Uterus (tissue), 4 donors: Measurements from ENCODE around the gene MAD1L1. TPM values are rescaled to one million over a fixed set of nuclear protein-coding genes. Genes with fewer than 3 reads are reported as not detected.

Source experiments
- DNase-seq, 2 donors: peaks; one replicate each; pipeline ENCODE4 v3.0.0-alpha.2; 2019 to 2020
- H3K27ac ChIP-seq, 2 donors: fragments of 200-600 bp; sonication (generic); 1 replicate in 1 of 2; 2 replicates in 1 of 2; pipeline ENCODE4 v1.5.1; 2016 to 2018
- H3K27me3 ChIP-seq, 2 donors: fragments of 200-600 bp; sonication (generic); one replicate each; pipeline ENCODE4 v1.5.1; 2018 to 2019; ENCODE audit warnings: control low read depth in 1 of 2
- H3K36me3 ChIP-seq, 2 donors: fragments of 200-600 bp; sonication (generic); one replicate each; pipeline ENCODE4 v1.5.1; 2019; ENCODE audit warnings: control low read depth in 1 of 2
- H3K4me1 ChIP-seq, 2 donors: fragments of 200-600 bp; sonication (generic); one replicate each; pipeline ENCODE4 v1.5.1; 2018 to 2019; ENCODE audit warnings: control low read depth in 1 of 2
- H3K4me3 ChIP-seq, 2 donors: fragments of 200-600 bp; sonication (generic); 1 replicate in 1 of 2; 2 replicates in 1 of 2; pipeline ENCODE4 v1.5.1; 2018 to 2019; ENCODE audit warnings: mild to moderate bottlenecking in 1 of 2
- H3K9me3 ChIP-seq, 2 donors: fragments of 200-600 bp; sonication (generic); one replicate each; pipeline ENCODE4 v1.5.1; 2019; ENCODE audit warnings: control low read depth in 1 of 2
- POLR2A ChIP-seq, 2 donors: fragments of 450-650 bp; IDR thresholded peaks; one replicate each; pipeline ENCODE4 v1.6.1; 2016; ENCODE audit warnings: antibody characterized with exemption in 2 of 2, mild to moderate bottlenecking in 1 of 2, moderate library complexity in 1 of 2
- intact Hi-C: fragments of 100-400 bp; cut with DNase I; formaldehyde crosslinking; loops from one replicate; pipeline ENCODE4 v1.15.1; 2023; ENCODE audit warnings: low total_unique reads
- total RNA-seq, 4 donors: library from RNA; depleted of rRNA in 3 of 4; stranded (reverse); fragments of >200 nt in 3 of 4; gene quantifications; one replicate each; pipeline versions ENCODE4 v1.1.0 to v1.2.4, GENCODE V29; 2014 to 2023
- TF ChIP-seq, protein P1 (sequence below), 4 experiments: fragments of 200-600 bp in 2 of 4; fragments of 450-650 bp in 2 of 4; sonication (generic) in 2 of 4; IDR thresholded peaks; one replicate each; pipeline ENCODE4 v1.5.1; 2016 to 2019; ENCODE audit warnings: antibody characterized with exemption in 4 of 4, mild to moderate bottlenecking in 2 of 4, moderate library complexity in 1 of 4
- donor health status: DM: yes; HTN: yes; CAD: no.

MAD1L1 gene
- total RNA-seq, 4 donors from 2014 or later, result 13.3 to 37.4 (median 33.1) TPM

DNA sequence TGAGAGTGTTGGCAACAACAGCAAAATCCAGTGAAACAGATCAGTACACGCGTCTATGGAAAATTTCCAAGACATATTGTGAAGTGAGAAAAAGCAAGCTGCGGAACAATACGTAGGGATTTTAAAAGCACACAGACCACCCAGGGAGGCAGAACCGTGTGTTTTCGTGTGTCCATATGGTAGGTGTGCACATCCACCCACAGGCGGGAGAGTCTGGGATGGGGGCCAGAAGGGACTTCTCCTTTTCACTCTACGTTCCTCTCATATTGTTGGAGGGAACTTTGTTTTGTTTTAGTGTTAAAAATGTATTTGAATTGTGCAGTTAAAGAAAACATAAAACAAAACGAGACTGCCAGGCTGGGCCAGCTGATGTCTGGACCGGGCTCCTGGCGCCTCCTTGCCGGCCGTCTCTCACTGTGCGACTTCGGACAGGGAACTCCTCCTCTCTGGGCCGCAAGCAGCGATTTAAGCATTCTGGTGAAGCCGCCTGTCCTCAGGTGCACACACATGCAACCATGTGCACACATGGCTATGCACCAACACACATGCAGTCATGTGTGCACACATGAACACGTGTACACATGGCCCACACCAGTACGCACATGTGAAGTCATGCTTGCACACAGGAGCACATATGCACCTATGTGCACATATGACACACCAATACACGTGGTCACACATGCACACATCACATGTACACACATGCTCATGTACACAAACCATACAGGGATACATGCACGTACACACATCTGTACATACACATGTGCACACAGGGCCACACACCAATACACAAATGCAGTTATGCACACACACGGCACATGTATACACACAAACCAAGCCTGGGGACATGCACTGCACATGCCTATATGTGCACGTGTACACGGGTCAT is 421.5 kb downstream of the MAD1L1 start:
- Histone ChIP-seq H3K27me3 (no peaks in the 10 kb centered on the region), H3K36me3 (no peaks in the 10 kb centered on the region), H3K9me3 (no peaks in the 10 kb centered on the region), H3K4me3 (no peak overlapping the region), H3K4me1 (peaks cover 0 to 7% of the 10 kb centered on the region in 2 donors), H3K27ac (no peak overlapping the region)
- no peak for DNase-seq
- TF ChIP-seq POLR2A (IDR thresholded peaks at IDR 0.05), result no peak
- TF ChIP-seq, protein P1, sequence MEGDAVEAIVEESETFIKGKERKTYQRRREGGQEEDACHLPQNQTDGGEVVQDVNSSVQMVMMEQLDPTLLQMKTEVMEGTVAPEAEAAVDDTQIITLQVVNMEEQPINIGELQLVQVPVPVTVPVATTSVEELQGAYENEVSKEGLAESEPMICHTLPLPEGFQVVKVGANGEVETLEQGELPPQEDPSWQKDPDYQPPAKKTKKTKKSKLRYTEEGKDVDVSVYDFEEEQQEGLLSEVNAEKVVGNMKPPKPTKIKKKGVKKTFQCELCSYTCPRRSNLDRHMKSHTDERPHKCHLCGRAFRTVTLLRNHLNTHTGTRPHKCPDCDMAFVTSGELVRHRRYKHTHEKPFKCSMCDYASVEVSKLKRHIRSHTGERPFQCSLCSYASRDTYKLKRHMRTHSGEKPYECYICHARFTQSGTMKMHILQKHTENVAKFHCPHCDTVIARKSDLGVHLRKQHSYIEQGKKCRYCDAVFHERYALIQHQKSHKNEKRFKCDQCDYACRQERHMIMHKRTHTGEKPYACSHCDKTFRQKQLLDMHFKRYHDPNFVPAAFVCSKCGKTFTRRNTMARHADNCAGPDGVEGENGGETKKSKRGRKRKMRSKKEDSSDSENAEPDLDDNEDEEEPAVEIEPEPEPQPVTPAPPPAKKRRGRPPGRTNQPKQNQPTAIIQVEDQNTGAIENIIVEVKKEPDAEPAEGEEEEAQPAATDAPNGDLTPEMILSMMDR (IDR thresholded peaks at IDR 0.05), result no peak
- intact Hi-C loops, result no loop called here

DNA sequence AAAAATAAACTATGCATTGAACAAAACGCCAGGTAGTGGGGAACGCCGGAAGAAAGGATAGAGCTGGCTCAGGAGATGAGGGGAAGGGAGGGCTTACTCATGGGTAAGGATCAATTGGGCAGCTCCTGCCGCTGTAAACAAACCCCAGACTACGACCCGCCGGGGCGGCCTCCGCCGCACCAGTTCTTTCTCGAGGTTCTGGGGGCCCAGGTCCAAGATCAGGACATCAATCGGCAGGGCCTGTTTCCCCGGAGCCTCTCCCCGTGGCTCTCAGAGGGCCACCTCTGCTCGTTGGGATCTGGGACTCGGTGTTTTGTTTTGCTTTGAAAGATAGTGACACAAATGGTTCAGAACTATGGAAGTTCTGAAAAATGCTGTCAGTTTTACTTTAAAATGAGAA is 422.2 kb downstream of the MAD1L1 start:
- H3K4me1 ChIP-seq, result peaks cover 0 to 7% of the 10 kb centered on the region in 2 donors
- no peak for DNase-seq
- no peak overlapping the region for H3K4me3 ChIP-seq
- H3K36me3 ChIP-seq, result no peaks in the 10 kb centered on the region
- no peak overlapping the region for H3K27ac ChIP-seq
- intact Hi-C loops, result no loop called here
- H3K27me3 ChIP-seq, result no peaks in the 10 kb centered on the region
- TF ChIP-seq, protein P1 (IDR thresholded peaks at IDR 0.05), result no peak
- no peak for TF ChIP-seq POLR2A (IDR thresholded peaks at IDR 0.05)
- no peaks in the 10 kb centered on the region for H3K9me3 ChIP-seq

DNA sequence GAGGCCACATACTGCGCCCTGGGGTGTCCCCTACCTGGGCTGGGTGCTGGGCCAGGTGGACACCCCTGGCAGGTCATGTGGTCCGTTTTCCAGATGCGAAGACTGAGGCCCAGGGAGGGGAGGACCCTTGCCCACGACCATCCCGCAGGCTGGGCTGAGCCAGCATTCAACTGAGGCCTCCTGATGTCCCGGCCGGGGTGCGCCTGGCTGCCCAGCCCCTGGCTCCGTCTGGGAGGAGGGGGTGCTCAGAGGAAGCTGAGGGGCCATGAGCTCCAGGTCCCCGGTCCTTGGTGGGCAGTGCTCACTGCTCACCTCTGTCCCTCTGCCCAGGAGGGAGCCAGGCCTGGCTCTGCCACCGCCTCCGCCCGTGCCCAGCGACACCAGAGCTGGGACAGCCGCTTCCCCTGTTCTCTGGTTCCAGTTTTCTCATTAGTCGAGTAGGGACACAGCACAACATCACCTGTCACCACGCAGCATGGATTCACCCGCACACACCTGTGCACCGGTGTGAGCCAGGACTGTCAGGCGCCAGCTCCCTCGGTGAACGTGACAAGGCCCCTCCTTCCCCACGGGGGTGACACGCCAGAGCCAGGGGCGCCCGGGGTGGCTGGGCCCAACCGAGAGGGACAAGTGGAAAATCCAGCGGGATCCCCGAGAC is 423.0 kb downstream of the MAD1L1 start:
- Histone ChIP-seq H3K36me3 (no peaks in the 10 kb centered on the region), H3K9me3 (no peaks in the 10 kb centered on the region), H3K27me3 (no peaks in the 10 kb centered on the region), H3K4me3 (no peak overlapping the region), H3K27ac (no peak overlapping the region), H3K4me1 (peaks cover 0 to 7% of the 10 kb centered on the region in 2 donors)
- TF ChIP-seq, protein P1 (IDR thresholded peaks at IDR 0.05), result no peak
- no peak for TF ChIP-seq POLR2A (IDR thresholded peaks at IDR 0.05)
- intact Hi-C loops, result no loop called here
- no peak for DNase-seq

DNA sequence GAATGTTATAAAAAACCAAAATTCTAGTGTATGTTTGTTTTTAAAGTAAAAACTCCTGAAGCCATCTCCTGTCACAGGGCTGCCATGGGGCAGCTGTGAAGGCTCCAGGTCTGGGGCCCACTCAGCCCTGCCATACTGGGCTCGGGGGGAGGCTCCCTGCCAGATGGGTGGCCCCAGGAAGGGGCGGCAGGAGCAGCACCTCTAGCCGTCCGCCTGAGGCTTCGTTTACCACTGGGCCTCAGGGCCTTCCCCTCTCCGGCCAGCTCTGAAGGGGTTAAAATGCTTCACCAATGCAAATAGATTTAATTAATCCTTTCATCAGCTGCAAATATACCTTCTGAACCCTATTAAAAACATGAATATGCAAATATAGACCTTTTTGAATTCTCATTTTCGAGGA is 423.7 kb downstream of the MAD1L1 start:
- H3K4me3 ChIP-seq, result no peak overlapping the region
- no peak overlapping the region for H3K27ac ChIP-seq
- no peaks in the 10 kb centered on the region for H3K27me3 ChIP-seq
- peaks cover 0 to 7% of the 10 kb centered on the region in 2 donors for H3K4me1 ChIP-seq
- H3K9me3 ChIP-seq, result no peaks in the 10 kb centered on the region
- intact Hi-C loops, result no loop called here
- no peak for DNase-seq
- H3K36me3 ChIP-seq, result no peaks in the 10 kb centered on the region
- no peak for TF ChIP-seq POLR2A (IDR thresholded peaks at IDR 0.05)
- TF ChIP-seq, protein P1 (IDR thresholded peaks at IDR 0.05), result no peak
